Muscle layer of duodenum (tissue), 2 donors: ENCODE measurements around the gene MTHFD2.
"Not testable (repeated sequence)": the region's sequence is repeated elsewhere in the genome, so short reads cannot be mapped to it uniquely, and the experiment has no call there.

ENCODE experiments used
- H3K27ac ChIP-seq: one replicate; pipeline ENCODE4 v1.7.0; 2013; ENCODE audit warnings: mild to moderate bottlenecking, low read length
- H3K27me3 ChIP-seq: one replicate; pipeline ENCODE4 v1.7.0; 2013; ENCODE audit warnings: low read depth, mild to moderate bottlenecking, control low read depth, low read length
- H3K36me3 ChIP-seq, 2 donors: one replicate each; pipeline ENCODE4 v1.7.0; 2013; ENCODE audit warnings: low read length in 2 of 2, control low read depth in 1 of 2, mild to moderate bottlenecking in 1 of 2; ENCODE audit not compliant: insufficient read depth in 2 of 2, control insufficient read depth in 1 of 2
- H3K4me1 ChIP-seq, 2 donors: one replicate each; pipeline ENCODE4 v1.7.0; 2013; ENCODE audit warnings: low read length in 2 of 2, mild to moderate bottlenecking in 2 of 2, control low read depth in 1 of 2, moderate library complexity in 1 of 2; ENCODE audit not compliant: insufficient read depth in 2 of 2, control insufficient read depth in 1 of 2
- H3K4me3 ChIP-seq, 2 donors: one replicate each; pipeline ENCODE4 v1.7.0; 2013; ENCODE audit warnings: low read length in 2 of 2, low read depth in 1 of 2, mild to moderate bottlenecking in 1 of 2
- H3K9me3 ChIP-seq, 2 donors: one replicate each; pipeline ENCODE4 v1.7.0; 2013; ENCODE audit warnings: low read length in 2 of 2, control low read depth in 1 of 2, mild to moderate bottlenecking in 1 of 2; ENCODE audit not compliant: control insufficient read depth in 1 of 2
- donor health status: healthy.

MTHFD2 gene

DNA sequence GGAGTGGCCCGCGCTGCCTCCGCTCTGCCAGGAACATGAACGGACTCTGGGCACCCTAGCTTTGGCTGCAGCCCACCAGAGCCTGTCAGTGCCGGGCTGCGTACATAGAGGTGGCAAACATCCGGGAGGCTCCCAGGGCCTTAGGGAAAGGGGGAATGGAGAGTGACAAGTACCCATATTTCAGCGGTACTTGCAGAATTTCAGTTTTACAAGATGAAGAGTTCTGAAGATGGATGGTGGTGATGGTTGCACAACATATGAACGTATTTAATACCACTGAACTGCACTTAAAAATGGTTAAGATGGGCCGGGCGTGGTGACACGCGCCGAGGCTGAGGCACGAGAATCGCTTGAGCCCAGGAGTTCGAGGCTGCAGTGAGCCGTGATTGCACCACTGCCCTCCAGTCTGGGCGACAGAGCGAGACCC is 873 bp downstream of the MTHFD2 start:
- Histone ChIP-seq H3K36me3 (no peaks in the 10 kb centered on the region), H3K27ac (peak overlapping the region; percentile 60), H3K9me3 (no peaks in the 10 kb centered on the region), H3K4me1 (peaks cover 0 to 15% of the 10 kb centered on the region in 2 donors), H3K4me3 (peak overlapping the region; percentile 73 to 88), H3K27me3 (no peaks in the 10 kb centered on the region)

DNA sequence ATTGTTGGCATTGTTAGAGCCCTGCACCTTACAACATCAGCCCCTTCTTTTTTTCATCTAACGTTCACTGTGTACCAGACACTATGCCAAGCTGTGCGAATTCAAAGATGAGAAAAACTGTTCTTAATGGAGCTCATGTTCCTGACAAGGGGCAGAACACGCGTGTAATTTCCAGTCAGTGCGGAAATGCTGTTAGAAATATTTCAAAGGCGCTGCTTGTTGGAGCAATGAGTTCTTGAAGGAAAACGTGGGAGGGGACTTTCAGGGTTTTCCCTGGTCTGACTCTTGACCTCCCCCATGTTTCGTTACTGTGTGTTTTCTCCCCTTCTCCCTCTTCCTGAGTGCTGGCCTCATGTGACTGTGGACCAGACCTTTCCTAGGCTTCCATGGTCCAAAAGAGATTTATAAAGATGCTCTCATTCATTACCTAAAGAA is 1.5 kb downstream of the MTHFD2 start:
- Histone ChIP-seq H3K4me1 (peaks cover 0 to 15% of the 10 kb centered on the region in 2 donors), H3K27me3 (no peaks in the 10 kb centered on the region), H3K36me3 (no peaks in the 10 kb centered on the region), H3K27ac (peak overlapping the region; percentile 60), H3K9me3 (no peaks in the 10 kb centered on the region), H3K4me3 (peak overlapping the region; percentile 73 to 88)

DNA sequence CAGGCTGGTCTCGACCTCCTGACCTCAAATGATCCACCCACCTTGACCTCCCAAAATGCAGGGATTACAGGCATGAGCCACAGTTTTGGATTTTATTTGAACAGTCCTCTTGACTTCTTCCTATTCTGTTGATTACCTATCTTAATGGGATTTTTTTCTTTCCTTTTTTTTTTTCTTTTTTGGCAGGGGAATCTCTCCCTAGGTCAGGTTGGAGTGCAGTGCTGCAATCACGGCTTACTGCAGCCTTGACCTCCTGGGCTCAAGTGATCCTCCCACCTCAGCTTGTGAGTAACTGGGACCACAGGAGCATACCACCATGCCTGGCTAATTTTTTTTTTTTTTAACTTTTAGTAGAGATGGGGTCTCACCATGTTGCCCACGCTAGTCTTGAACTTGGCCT is 2.8 kb downstream of the MTHFD2 start:
- no peak overlapping the region for H3K27ac ChIP-seq
- peaks cover 0 to 15% of the 10 kb centered on the region in 2 donors for H3K4me1 ChIP-seq
- H3K9me3 ChIP-seq: no peaks in the 10 kb centered on the region
- H3K36me3 ChIP-seq: no peaks in the 10 kb centered on the region
- no peak overlapping the region for H3K4me3 ChIP-seq
- H3K27me3 ChIP-seq: no peaks in the 10 kb centered on the region

DNA sequence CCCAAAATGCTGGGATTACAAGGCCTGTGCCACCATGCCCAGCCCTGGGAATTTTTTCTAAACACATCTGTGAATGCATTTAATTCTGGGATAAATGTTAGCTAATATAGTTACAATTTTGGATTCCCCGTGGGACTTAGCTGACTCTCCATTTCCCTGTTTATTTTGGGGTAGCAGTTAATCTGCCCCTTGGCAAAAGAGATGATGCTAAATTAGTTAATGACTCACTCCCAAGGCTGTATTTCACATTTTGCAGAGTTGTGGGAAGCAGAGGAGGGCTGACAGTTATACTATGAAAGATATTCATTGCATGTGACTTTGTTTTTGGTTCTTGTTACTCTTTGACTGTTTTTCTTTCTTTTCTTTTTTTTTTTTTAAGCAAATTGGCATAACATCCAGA is 3.2 kb downstream of the MTHFD2 start:
- no peaks in the 10 kb centered on the region for H3K36me3 ChIP-seq
- H3K9me3 ChIP-seq: no peaks in the 10 kb centered on the region
- peaks cover 0 to 15% of the 10 kb centered on the region in 2 donors for H3K4me1 ChIP-seq
- no peak overlapping the region for H3K4me3 ChIP-seq
- no peaks in the 10 kb centered on the region for H3K27me3 ChIP-seq
- H3K27ac ChIP-seq: no peak overlapping the region

DNA sequence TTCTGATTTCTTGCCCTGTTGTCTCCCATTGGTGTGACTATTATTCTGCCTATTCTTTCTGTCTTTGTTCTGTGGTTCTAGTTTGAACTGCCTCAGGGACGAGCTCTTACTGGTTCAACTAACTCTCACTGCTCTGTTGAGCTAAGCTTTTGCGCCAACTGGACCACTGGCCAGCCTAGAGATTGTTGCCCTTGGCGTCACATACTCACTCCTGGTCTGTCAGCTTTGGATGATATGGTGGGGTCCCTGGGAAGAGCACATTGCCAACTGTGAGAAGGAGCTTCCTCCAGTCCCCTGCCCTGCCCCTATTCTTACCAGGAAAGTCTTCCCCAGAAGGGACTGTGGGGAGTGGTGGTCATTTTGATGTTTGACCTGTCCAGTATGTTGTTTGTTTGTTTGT is 6.0 kb downstream of the MTHFD2 start:
- Histone ChIP-seq H3K4me1 (peaks cover 0 to 5% of the 10 kb centered on the region in 2 donors), H3K27me3 (no peaks in the 10 kb centered on the region), H3K27ac (peak overlapping the region; percentile 75), H3K9me3 (no peaks in the 10 kb centered on the region), H3K36me3 (peaks cover 0 to 5% of the 10 kb centered on the region in 2 donors), H3K4me3 (no peak overlapping the region)

DNA sequence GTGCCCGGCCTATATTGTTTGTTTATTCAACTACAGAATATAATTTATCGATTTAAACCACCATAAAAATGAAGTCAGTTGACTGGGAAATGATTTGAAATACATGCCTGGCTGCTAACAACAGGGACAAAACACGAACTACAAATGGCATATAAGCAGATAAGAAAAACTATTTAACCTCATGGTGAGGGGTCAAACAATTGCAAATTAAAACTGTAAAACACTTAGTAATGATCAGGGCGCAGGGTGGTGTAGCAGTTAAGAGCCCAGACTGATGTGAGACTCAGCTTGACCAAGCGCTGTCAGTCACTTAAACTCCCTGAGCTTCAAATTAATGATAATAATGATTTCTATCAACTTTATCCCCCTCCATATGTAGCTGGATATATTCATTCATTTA is 6.7 kb downstream of the MTHFD2 start:
- peaks cover 0 to 12% of the 10 kb centered on the region in 2 donors for H3K36me3 ChIP-seq
- H3K9me3 ChIP-seq: no peaks in the 10 kb centered on the region
- no peaks in the 10 kb centered on the region for H3K27me3 ChIP-seq
- peak overlapping the region; percentile 75 for H3K27ac ChIP-seq
- H3K4me1 ChIP-seq: peaks cover 0 to under 1% of the 10 kb centered on the region in 2 donors
- H3K4me3 ChIP-seq: no peak overlapping the region

DNA sequence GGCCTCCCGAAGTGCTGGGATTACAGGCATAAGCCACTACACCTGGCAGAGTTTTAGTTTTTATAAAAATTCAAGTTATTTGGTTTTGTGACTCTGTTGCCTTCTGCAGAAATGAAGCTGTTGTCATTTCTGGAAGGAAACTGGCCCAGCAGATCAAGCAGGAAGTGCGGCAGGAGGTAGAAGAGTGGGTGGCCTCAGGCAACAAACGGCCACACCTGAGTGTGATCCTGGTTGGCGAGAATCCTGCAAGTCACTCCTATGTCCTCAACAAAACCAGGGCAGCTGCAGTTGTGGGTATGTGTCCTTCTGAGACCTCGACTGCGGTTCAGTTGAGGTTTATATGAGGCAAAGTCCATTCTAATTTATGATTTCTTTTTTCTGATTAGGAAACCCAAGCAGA is 7.2 kb downstream of the MTHFD2 start:
- no peak overlapping the region for H3K4me3 ChIP-seq
- peaks cover 0 to 16% of the 10 kb centered on the region in 2 donors for H3K36me3 ChIP-seq
- no peaks in the 10 kb centered on the region for H3K27me3 ChIP-seq
- peak overlapping the region; percentile 75 for H3K27ac ChIP-seq
- H3K4me1 ChIP-seq: no peaks in the 10 kb centered on the region
- H3K9me3 ChIP-seq: no peaks in the 10 kb centered on the region

DNA sequence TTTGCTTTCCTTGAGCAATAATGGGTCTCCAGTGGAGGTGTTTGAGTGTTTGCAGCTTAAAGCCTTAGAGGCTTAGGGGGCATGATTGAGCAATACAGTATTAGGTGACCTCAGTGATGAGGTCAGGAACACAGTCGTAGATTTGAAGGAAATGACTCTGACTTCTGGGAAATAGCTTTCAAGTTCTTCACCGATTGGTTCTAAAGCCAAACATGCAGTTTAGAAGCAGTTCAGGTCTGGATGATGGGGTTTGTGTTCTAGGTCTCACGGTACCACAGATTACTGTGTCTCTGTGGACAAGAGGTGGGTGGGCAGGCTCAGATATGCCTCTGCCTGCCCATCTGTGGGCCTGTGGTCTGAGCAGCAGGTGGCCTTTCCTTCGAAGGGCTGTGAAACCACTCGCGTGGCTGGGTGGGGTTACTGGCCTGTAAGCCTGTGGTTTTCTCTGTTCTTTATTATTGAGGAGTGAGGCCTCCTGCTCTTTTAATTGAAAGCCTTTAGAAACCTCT is 7.8 kb downstream of the MTHFD2 start:
- Histone ChIP-seq H3K36me3 (peaks cover 0 to 18% of the 10 kb centered on the region in 2 donors), H3K4me3 (no peak overlapping the region), H3K9me3 (no peaks in the 10 kb centered on the region), H3K4me1 (no peaks in the 10 kb centered on the region), H3K27me3 (no peaks in the 10 kb centered on the region), H3K27ac (peak overlapping the region; percentile 45)

DNA sequence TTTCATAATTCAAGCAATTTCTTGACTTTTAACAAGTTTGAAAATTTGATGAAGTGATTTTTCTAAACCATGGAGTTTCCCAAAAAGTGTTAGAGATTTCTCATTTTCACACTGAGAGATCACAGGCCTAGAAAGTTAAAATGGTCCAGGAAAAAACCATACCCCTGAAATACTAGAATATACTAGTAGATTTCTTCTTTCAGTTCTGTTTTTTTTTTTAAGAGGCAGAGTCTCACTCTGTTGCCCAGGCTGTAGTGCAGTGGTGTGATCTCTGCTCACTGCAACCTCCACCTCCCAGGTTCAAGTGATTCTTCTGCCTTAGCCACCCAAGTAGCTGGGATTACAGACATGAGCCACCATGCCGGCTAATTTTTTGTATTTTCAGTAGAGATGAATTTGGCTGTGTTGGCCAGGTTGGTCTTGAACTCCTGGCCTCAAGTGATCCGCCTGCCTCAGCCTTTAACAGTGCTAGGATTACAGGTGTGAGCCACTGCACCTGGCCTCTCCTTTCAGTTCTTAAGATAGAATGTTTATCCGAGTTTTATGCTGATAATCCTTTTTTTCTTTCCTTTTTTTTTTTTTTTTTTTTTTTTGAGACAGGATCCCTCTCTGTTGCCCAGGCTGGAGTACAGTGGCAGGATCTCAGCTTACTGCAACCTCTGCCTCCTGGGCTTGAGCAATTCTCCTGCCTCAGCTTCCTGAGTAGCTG is 14.4 kb downstream of the MTHFD2 start:
- Histone ChIP-seq H3K4me3 (no peak overlapping the region), H3K4me1 (no peaks in the 10 kb centered on the region), H3K36me3 (peaks cover 0 to 23% of the 10 kb centered on the region in 2 donors), H3K27me3 (no peaks in the 10 kb centered on the region), H3K27ac (no peak overlapping the region), H3K9me3 (no peaks in the 10 kb centered on the region)

DNA sequence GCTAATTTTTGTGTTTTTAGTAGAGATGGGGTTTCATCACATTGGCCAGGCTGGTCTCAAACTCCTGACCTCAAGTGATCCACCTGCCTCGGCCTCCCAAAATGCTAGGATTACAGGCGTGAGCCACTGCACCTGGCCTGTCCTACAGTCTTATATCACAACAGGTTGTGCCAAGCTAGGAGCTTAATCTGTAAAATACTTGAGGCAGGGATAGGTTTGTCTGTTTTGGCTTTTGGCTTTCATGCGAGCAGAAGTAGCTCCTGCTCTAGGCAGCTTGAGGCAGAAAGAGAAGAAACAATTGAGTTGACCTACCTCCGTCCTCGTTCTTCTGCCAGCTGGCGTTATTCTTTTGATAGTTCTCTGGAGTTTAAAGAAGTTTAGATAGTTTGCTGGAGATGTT is 17.4 kb downstream of the MTHFD2 start:
- not testable (repeated sequence) for H3K27me3 ChIP-seq, H3K27ac ChIP-seq, H3K9me3 ChIP-seq, H3K4me1 ChIP-seq, H3K4me3 ChIP-seq
- peaks cover 0 to 11% of the 10 kb centered on the region in 2 donors for H3K36me3 ChIP-seq

DNA sequence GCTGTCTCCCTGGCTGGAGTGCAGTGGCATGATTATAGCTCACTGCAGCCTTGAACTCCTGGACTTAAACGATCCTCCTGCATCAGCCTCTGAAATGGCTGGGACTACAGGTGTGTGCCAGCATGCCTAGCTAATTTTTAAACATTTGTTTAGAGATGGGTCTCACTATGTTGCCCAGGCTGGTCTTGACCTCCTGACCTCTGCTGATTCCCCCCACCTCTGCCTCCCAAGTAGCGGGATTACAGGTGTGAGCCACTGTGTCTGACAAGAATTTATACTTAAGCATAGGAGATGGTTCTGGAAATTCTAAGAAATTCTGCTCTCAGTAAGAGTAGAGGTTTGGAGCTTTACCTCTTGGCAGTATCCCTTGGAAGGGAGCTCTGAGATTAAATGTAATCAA is 18.2 kb downstream of the MTHFD2 start:
- Histone ChIP-seq H3K27me3 (no peaks in the 10 kb centered on the region), H3K36me3 (peaks cover 0 to 8% of the 10 kb centered on the region in 2 donors), H3K4me3 (no peak overlapping the region), H3K4me1 (no peaks in the 10 kb centered on the region), H3K9me3 (no peaks in the 10 kb centered on the region), H3K27ac (no peak overlapping the region)
